ENCODE results near the gene SERGEF. TPM values are rescaled to one million over a fixed set of nuclear protein-coding genes. Genes with fewer than 3 reads are reported as not detected.
A peak's percentile ranks its signal among the peaks of the same experiment; 100 is the strongest.

The SERGEF gene
- total and polyA plus RNA-seq, 4 donors: 20.2 to 85.0 (median 26.9) TPM

GRCh38 chr11:17929171-17929570 is 83.7 kb downstream of the SERGEF start:
- H3K27me3 ChIP-seq (ENCODE audit: control insufficient read depth in 3 of 3, insufficient read depth in 3 of 3, low read length in 2 of 3): no peaks in the 10 kb centered on the region
- H3K36me3 ChIP-seq (ENCODE audit: control insufficient read depth in 4 of 4, insufficient read depth in 4 of 4, low read length in 4 of 4): peaks cover 0 to 1% (median 0%) of the 10 kb centered on the region in 4 donors
- TF ChIP-seq, protein P1, sequence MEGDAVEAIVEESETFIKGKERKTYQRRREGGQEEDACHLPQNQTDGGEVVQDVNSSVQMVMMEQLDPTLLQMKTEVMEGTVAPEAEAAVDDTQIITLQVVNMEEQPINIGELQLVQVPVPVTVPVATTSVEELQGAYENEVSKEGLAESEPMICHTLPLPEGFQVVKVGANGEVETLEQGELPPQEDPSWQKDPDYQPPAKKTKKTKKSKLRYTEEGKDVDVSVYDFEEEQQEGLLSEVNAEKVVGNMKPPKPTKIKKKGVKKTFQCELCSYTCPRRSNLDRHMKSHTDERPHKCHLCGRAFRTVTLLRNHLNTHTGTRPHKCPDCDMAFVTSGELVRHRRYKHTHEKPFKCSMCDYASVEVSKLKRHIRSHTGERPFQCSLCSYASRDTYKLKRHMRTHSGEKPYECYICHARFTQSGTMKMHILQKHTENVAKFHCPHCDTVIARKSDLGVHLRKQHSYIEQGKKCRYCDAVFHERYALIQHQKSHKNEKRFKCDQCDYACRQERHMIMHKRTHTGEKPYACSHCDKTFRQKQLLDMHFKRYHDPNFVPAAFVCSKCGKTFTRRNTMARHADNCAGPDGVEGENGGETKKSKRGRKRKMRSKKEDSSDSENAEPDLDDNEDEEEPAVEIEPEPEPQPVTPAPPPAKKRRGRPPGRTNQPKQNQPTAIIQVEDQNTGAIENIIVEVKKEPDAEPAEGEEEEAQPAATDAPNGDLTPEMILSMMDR (IDR thresholded peaks at IDR 0.05; ENCODE audit: control extremely low read depth, extremely low read depth): no peak
- H3K9ac ChIP-seq (ENCODE audit: insufficient read depth in 1 of 2, low read length in 2 of 2): no peak overlapping the region
- H3K27ac ChIP-seq (ENCODE audit: low read depth in 1 of 2, low read length in 1 of 2): no peak overlapping the region
- WGBS, 2 donors: 93% methylated on average over 3 of the region's 3 CpGs
- H3K4me3 ChIP-seq: no peak overlapping the region
- ATAC-seq (ENCODE audit: insufficient read depth, low FRiP score): no peak
- no peaks in the 10 kb centered on the region for H3K9me3 ChIP-seq (ENCODE audit: control insufficient read depth in 4 of 4, insufficient read depth in 3 of 4, low read length in 3 of 4)
- H3K4me1 ChIP-seq (ENCODE audit: control insufficient read depth in 5 of 5, insufficient read depth in 5 of 5, low read length in 5 of 5): peaks cover 0 to 21% (median 7%) of the 10 kb centered on the region in 5 donors
- no peak for DNase-seq

- Histone ChIP-seq H3K36me3 (ENCODE audit: control insufficient read depth in 4 of 4, insufficient read depth in 4 of 4, low read length in 4 of 4) (peaks cover 0 to 5% (median 0%) of the 10 kb centered on the region in 4 donors), H3K27me3 (ENCODE audit: control insufficient read depth in 3 of 3, insufficient read depth in 3 of 3, low read length in 2 of 3) (no peaks in the 10 kb centered on the region), H3K4me1 (ENCODE audit: control insufficient read depth in 5 of 5, insufficient read depth in 5 of 5, low read length in 5 of 5) (peaks cover 0 to 21% (median 7%) of the 10 kb centered on the region in 5 donors), H3K27ac (ENCODE audit: low read depth in 1 of 2, low read length in 1 of 2) (no peak overlapping the region), H3K4me3 (no peak overlapping the region), H3K9ac (ENCODE audit: insufficient read depth in 1 of 2, low read length in 2 of 2) (no peak overlapping the region), H3K9me3 (ENCODE audit: control insufficient read depth in 4 of 4, insufficient read depth in 3 of 4, low read length in 3 of 4) (no peaks in the 10 kb centered on the region)
- WGBS, 2 donors: 65% methylated on average over 3 of the region's 3 CpGs
- DNase-seq (peak in 2 of 3 donors; percentile 64 to 84), ATAC-seq (ENCODE audit: insufficient read depth, low FRiP score) (no peak)
- TF ChIP-seq, protein P1 (IDR thresholded peaks at IDR 0.05; ENCODE audit: control extremely low read depth, extremely low read depth): no peak
Observed at GRCh38 chr11:17927681-17928343, 85.0 kb downstream of the SERGEF start.

DNA sequence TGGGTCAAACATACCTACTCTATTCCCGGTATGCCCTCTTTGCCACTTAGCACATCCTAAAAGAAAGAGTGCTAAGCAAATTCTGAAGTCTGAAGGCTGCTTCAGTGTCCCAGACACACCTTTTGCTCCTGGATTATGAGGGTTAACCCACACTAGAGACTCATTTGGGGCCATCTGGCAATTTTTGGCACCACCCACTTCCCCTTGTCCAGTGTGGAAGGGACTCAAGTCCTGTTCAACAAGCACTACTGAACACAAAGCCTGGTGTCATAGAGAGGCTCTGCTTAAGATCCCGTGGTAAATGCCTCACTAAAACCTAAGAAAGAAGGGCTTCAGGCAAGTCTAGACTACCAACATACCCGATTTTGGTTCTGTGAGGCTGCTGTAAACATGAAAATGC is 85.8 kb downstream of the SERGEF start:
- H3K4me3 ChIP-seq: no peak overlapping the region
- ATAC-seq (ENCODE audit: insufficient read depth, low FRiP score) (no peak), DNase-seq (no peak)
- H3K4me1 ChIP-seq (ENCODE audit: control insufficient read depth in 5 of 5, insufficient read depth in 5 of 5, low read length in 5 of 5): peaks cover 0 to 21% (median 7%) of the 10 kb centered on the region in 5 donors
- peaks cover 0 to 5% (median 0%) of the 10 kb centered on the region in 4 donors for H3K36me3 ChIP-seq (ENCODE audit: control insufficient read depth in 4 of 4, insufficient read depth in 4 of 4, low read length in 4 of 4)
- TF ChIP-seq, protein P1 (IDR thresholded peaks at IDR 0.05; ENCODE audit: control extremely low read depth, extremely low read depth): no peak
- no peak overlapping the region for H3K27ac ChIP-seq (ENCODE audit: low read depth in 1 of 2, low read length in 1 of 2)
- H3K9me3 ChIP-seq (ENCODE audit: control insufficient read depth in 4 of 4, insufficient read depth in 3 of 4, low read length in 3 of 4): no peaks in the 10 kb centered on the region
- H3K27me3 ChIP-seq (ENCODE audit: control insufficient read depth in 3 of 3, insufficient read depth in 3 of 3, low read length in 2 of 3): no peaks in the 10 kb centered on the region
- H3K9ac ChIP-seq (ENCODE audit: insufficient read depth in 1 of 2, low read length in 2 of 2): no peak overlapping the region
- 86 to 88% methylated on average over 3 of the region's 3 CpGs for WGBS, 2 donors

Data from lung (tissue), 12 donors.